Measurements from ENCODE around the gene MRPL49. TPM values are rescaled to one million over a fixed set of nuclear protein-coding genes. Genes with fewer than 3 reads are reported as not detected.

MRPL49 gene
- total and polyA plus RNA-seq, 9 of the 15 experiments (the other 6 are each of a cell fraction or from before 2014, with no cell fraction given), result 74.3 to 132 (median 91.2) TPM

DNA sequence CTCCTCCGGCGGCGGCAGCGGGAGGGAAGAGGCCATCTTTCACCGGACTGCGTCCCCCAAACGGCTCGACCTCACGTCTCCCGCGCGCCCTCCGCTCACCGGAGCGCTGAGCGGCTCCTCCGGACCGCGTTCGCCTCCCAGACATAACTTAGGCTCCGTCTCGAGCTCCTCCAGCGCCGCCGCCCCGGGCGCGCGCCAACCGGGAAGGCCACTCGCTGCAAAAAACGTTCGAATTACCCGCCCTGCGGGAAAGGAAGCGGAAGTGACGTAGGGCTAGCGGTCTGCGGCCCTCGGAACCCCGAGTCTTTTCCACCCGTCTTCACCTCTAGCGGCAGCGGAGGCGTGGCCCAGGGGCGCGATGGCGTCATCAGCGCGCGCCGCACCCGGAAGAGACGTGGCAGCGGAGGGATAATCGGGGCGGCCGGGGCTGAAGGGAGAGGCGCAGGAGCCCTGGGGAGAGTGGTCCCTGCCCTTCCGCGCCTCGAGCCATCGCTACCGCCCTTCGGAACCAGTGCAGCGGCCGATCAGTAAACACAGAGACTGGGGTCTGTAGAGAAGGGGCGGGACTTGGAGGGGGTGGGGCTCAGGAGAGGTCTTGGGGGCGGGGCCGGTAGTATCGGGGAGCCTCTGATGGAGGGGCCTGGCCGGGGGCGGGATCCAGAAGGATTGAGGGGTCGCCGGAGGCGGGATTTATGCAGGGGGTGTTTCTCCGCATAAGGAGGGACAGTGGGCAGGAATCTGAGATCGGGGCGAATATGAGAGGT is 38.1 kb upstream of the MRPL49 start, which contains the start of the genes CDCA5 and ZFPL1 (continued):
- TF ChIP-seq SIN3A (IDR thresholded peaks at IDR 0.05; ENCODE audit: borderline replicate concordance in 2 of 2, control insufficient read depth in 1 of 2, low read depth in 2 of 2, low read length in 2 of 2), result peak; percentile 78 to 99; a peak in 3 of 4 replicates
- no peak; the same call in 1 of the 2 replicates for TF ChIP-seq GATAD2B (IDR thresholded peaks at IDR 0.05; ENCODE audit: borderline replicate concordance)
- TF ChIP-seq ELF4 (CRISPR knock-in tag; IDR thresholded peaks at IDR 0.05), result peak; percentile 96
- peak in 1 of 2 experiments; percentile 58; a peak in 1 of 4 replicates for TF ChIP-seq NONO (IDR thresholded peaks at IDR 0.05; ENCODE audit: low read depth in 2 of 2, low read length in 1 of 2)
- TF ChIP-seq ZNF143 (CRISPR knock-in tag; IDR thresholded peaks at IDR 0.05), result no peak
- no peak for TF ChIP-seq PRMT5 (CRISPR knock-in tag; IDR thresholded peaks at IDR 0.05)
- TF ChIP-seq, protein P1, sequence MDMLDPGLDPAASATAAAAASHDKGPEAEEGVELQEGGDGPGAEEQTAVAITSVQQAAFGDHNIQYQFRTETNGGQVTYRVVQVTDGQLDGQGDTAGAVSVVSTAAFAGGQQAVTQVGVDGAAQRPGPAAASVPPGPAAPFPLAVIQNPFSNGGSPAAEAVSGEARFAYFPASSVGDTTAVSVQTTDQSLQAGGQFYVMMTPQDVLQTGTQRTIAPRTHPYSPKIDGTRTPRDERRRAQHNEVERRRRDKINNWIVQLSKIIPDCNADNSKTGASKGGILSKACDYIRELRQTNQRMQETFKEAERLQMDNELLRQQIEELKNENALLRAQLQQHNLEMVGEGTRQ (CRISPR knock-in tag; IDR thresholded peaks at IDR 0.05), result no peak
- peak; percentile 67 for TF ChIP-seq POU5F1 (IDR thresholded peaks at IDR 0.05; ENCODE audit: borderline replicate concordance, low read depth, low read length, partially characterized antibody)
- TF ChIP-seq POLR2A (conservative IDR thresholded peaks at IDR 0.05), result peak; percentile 93
- TF ChIP-seq ZNF707 (CRISPR knock-in tag; conservative IDR thresholded peaks at IDR 0.05), result no peak
- peak; percentile 85 for TF ChIP-seq MYC (IDR thresholded peaks at IDR 0.05; ENCODE audit: low read depth, low read length)
- peak; percentile 77; the same call in 1 of the 2 replicates for TF ChIP-seq MYC (CRISPR knock-in tag; IDR thresholded peaks at IDR 0.05; ENCODE audit: borderline replicate concordance, low read depth)
- TF ChIP-seq, protein P2, sequence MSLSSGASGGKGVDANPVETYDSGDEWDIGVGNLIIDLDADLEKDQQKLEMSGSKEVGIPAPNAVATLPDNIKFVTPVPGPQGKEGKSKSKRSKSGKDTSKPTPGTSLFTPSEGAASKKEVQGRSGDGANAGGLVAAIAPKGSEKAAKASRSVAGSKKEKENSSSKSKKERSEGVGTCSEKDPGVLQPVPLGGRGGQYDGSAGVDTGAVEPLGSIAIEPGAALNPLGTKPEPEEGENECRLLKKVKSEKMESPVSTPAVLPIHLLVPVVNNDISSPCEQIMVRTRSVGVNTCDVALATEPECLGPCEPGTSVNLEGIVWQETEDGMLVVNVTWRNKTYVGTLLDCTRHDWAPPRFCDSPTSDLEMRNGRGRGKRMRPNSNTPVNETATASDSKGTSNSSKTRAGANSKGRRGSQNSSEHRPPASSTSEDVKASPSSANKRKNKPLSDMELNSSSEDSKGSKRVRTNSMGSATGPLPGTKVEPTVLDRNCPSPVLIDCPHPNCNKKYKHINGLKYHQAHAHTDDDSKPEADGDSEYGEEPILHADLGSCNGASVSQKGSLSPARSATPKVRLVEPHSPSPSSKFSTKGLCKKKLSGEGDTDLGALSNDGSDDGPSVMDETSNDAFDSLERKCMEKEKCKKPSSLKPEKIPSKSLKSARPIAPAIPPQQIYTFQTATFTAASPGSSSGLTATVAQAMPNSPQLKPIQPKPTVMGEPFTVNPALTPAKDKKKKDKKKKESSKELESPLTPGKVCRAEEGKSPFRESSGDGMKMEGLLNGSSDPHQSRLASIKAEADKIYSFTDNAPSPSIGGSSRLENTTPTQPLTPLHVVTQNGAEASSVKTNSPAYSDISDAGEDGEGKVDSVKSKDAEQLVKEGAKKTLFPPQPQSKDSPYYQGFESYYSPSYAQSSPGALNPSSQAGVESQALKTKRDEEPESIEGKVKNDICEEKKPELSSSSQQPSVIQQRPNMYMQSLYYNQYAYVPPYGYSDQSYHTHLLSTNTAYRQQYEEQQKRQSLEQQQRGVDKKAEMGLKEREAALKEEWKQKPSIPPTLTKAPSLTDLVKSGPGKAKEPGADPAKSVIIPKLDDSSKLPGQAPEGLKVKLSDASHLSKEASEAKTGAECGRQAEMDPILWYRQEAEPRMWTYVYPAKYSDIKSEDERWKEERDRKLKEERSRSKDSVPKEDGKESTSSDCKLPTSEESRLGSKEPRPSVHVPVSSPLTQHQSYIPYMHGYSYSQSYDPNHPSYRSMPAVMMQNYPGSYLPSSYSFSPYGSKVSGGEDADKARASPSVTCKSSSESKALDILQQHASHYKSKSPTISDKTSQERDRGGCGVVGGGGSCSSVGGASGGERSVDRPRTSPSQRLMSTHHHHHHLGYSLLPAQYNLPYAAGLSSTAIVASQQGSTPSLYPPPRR (CRISPR knock-in tag; IDR thresholded peaks at IDR 0.05; ENCODE audit: borderline replicate concordance), result peak; percentile 79; the same call in 1 of the 2 replicates
- TF ChIP-seq TCF7 (IDR thresholded peaks at IDR 0.05; ENCODE audit: borderline replicate concordance), result peak; percentile 70; the same call in 1 of the 2 replicates
- no peak for TF ChIP-seq ZNF699 (CRISPR knock-in tag; IDR thresholded peaks at IDR 0.05; ENCODE audit: insufficient replicate concordance)
- peak; percentile 99 for TF ChIP-seq PHF20 (IDR thresholded peaks at IDR 0.05; ENCODE audit: partially characterized antibody)
- TF ChIP-seq CEBPB (tag; IDR thresholded peaks at IDR 0.05), result no peak
- peak; percentile 95 for TF ChIP-seq ATF7 (IDR thresholded peaks at IDR 0.05)
- no peak for TF ChIP-seq PHTF2 (CRISPR knock-in tag; IDR thresholded peaks at IDR 0.05)
- no peak for TF ChIP-seq ZNF324 (CRISPR knock-in tag; IDR thresholded peaks at IDR 0.05)
- peak; percentile 87 for TF ChIP-seq PCBP1 (IDR thresholded peaks at IDR 0.05; ENCODE audit: low read depth, low read length, poor library complexity, severe bottlenecking)
- TF ChIP-seq DIDO1 (tag; IDR thresholded peaks at IDR 0.05; ENCODE audit: low read depth), result peak; percentile 87
- peak; percentile 87 to 88 for TF ChIP-seq FOXK2 (conservative IDR thresholded peaks at IDR 0.05 in 1 of 2, IDR thresholded peaks at IDR 0.05 in 1 of 2; ENCODE audit: low read depth in 2 of 2)
- peak; percentile 99 for TF ChIP-seq ELF2 (CRISPR knock-in tag; IDR thresholded peaks at IDR 0.05)
